Psoas muscle (tissue), 8 donors: ENCODE measurements around the gene ATP6V0E1. TPM values are rescaled to one million over a fixed set of nuclear protein-coding genes. Genes with fewer than 3 reads are reported as not detected.

Source experiments
- ATAC-seq, 4 donors: fragments of 200-7000 bp; cut with Tn5 transposase; one replicate each; pipeline ENCODE4 v1.9.1; 2020; ENCODE audit warnings: moderate library complexity in 3 of 4, mild to moderate bottlenecking in 2 of 4
- DNase-seq, 2 donors: peaks; one replicate each; pipeline ENCODE4 v3.0.0-alpha.2; 2020
- H3K27ac ChIP-seq: fragments of 200-600 bp; one replicate; pipeline ENCODE4 v1.8.0; 2022
- H3K27me3 ChIP-seq, 3 donors: fragments of 200-600 bp in 1 of 3; one replicate each; pipeline versions ENCODE4 v1.6.1 to v1.8.0; 2013 to 2022; ENCODE audit warnings: low read length in 2 of 3, mild to moderate bottlenecking in 2 of 3, moderate library complexity in 1 of 3; ENCODE audit not compliant: insufficient read depth in 3 of 3
- H3K36me3 ChIP-seq, 2 donors: fragments of 200-600 bp in 1 of 2; one replicate each; pipeline versions ENCODE4 v1.6.1 to v1.8.0; 2013 to 2022; ENCODE audit warnings: low read depth in 1 of 2, mild to moderate bottlenecking in 1 of 2, moderate library complexity in 1 of 2; ENCODE audit not compliant: insufficient read depth in 1 of 2
- H3K4me1 ChIP-seq: fragments of 200-600 bp; one replicate; pipeline ENCODE4 v1.8.0; 2022
- H3K4me3 ChIP-seq: fragments of 200-600 bp; one replicate; pipeline ENCODE4 v1.8.0; 2022; ENCODE audit warnings: mild to moderate bottlenecking
- H3K9me3 ChIP-seq: fragments of 200-600 bp; one replicate; pipeline ENCODE4 v1.8.0; 2022
- CTCF ChIP-seq: fragments of 200-600 bp; IDR thresholded peaks from one replicate; pipeline ENCODE4 v1.8.0; 2022; ENCODE audit warnings: antibody characterized with exemption
- WGBS, 3 donors: extraction: QIAGEN DNeasy Blood & Tissue Kit; methylation state at CpG; one replicate each; pipeline versions ENCODE4 v1.1.6 to v1.1.7; 2013; 5-methylcytosine and 5-hydroxymethylcytosine counted together
- intact Hi-C, 2 donors: fragments of 100-400 bp; cut with DNase I; formaldehyde crosslinking; loops; one replicate each; pipeline versions ENCODE4 v1.11.0 to v1.14.2; 2022
- polyA plus RNA-seq, 3 donors: library from polyadenylated mRNA; stranded (reverse); fragments of 200-250 nt; gene quantifications; one replicate each; pipeline ENCODE4 v1.2.3, GENCODE V29; 2013
- total RNA-seq, 4 donors: library from RNA; stranded (reverse); fragmentation: NEBNext Ultra II Directional in 2 of 4; extraction: Animal tissue kit (Norgen Biotek cat#: 25700) in 2 of 4; gene quantifications; one replicate each; pipeline versions ENCODE4 v1.2.1 to v1.2.4, GENCODE V29; 2021 to 2023
- donor health status: healthy with polysubstance abuse.
- donor health status: DM: no; HTN: no; CAD: no; lungs with moderate emphysema.
- donor health status: Bipolar disorder and iron deficiency.
- donor health status: healthy.
- donor health status: DM: yes; HTN: yes; CAD: no.
- donor health status: DM: no; HTN: no; CAD: no.
- donor health status: DM: no; HTN: no; CAD: no.
- donor health status: DM: yes; HTN: yes; CAD: no.

The ATP6V0E1 gene
- total and polyA plus RNA-seq, 7 donors, result 97.8 to 319 (median 163) TPM

- Histone ChIP-seq H3K36me3 (peaks cover 0 to 64% of the 10 kb centered on the region in 2 donors), H3K27ac (no peak overlapping the region), H3K4me3 (no peak overlapping the region), H3K4me1 (no peaks in the 10 kb centered on the region), H3K9me3 (no peaks in the 10 kb centered on the region), H3K27me3 (no peaks in the 10 kb centered on the region)
- intact Hi-C loops, result loop anchor here in 1 of 2 donors (10.0 kb wide), 1 partner anchor 481 kb away; no protein-coding TSS in a partner anchor
- 88 to 90% (median 89%) methylated on average over 7 of the region's 7 CpGs for WGBS, 3 donors
- TF ChIP-seq CTCF, result no peak
- DNase-seq (no peak), ATAC-seq (no peak)
Observed at GRCh38 chr5:172946146-172946545, 37.4 kb upstream of the ATP6V0E1 start.

GRCh38 chr5:172949426-172949825 is 34.1 kb upstream of the ATP6V0E1 start:
- H3K36me3 ChIP-seq, result peaks cover 0 to 46% of the 10 kb centered on the region in 2 donors
- no peaks in the 10 kb centered on the region for H3K4me1 ChIP-seq
- DNase-seq (no peak), ATAC-seq (no peak)
- no peaks in the 10 kb centered on the region for H3K9me3 ChIP-seq
- H3K27me3 ChIP-seq, result no peaks in the 10 kb centered on the region
- no peak for TF ChIP-seq CTCF
- intact Hi-C loops, result loop anchor here in 1 of 2 donors (10.0 kb wide), 1 partner anchor 485 kb away; no protein-coding TSS in a partner anchor
- H3K27ac ChIP-seq, result no peak overlapping the region
- 84 to 88% (median 88%) methylated on average over 3 of the region's 3 CpGs for whole genome bisulfite sequencing, 3 donors
- H3K4me3 ChIP-seq, result no peak overlapping the region

GRCh38 chr5:172950176-172950965 is 33.2 kb upstream of the ATP6V0E1 start:
- H3K9me3 ChIP-seq, result no peaks in the 10 kb centered on the region
- no peak overlapping the region for H3K4me3 ChIP-seq
- ATAC-seq (no peak), DNase-seq (no peak)
- no peak for TF ChIP-seq CTCF
- no peaks in the 10 kb centered on the region for H3K4me1 ChIP-seq
- intact Hi-C loops, result no loop called here
- WGBS, 3 donors, result 93 to 96% (median 95%) methylated on average over 12 of the region's 12 CpGs
- peaks cover 0 to 37% of the 10 kb centered on the region in 2 donors for H3K36me3 ChIP-seq
- no peak overlapping the region for H3K27ac ChIP-seq
- no peaks in the 10 kb centered on the region for H3K27me3 ChIP-seq

- no peaks in the 10 kb centered on the region for H3K9me3 ChIP-seq
- H3K4me3 ChIP-seq, result no peak overlapping the region
- WGBS, 3 donors, result 81 to 83% (median 83%) methylated on average over 11 of the region's 11 CpGs
- peaks cover 0 to 25% of the 10 kb centered on the region in 2 donors for H3K36me3 ChIP-seq
- no peaks in the 10 kb centered on the region for H3K4me1 ChIP-seq
- intact Hi-C loops, result no loop called here
- no peak for DNase-seq
- H3K27ac ChIP-seq, result no peak overlapping the region
- H3K27me3 ChIP-seq, result no peaks in the 10 kb centered on the region
- no peak for TF ChIP-seq CTCF
- no peak for ATAC-seq
Observed at GRCh38 chr5:172951371-172952033, 32.1 kb upstream of the ATP6V0E1 start.
